ENCODE measurements around the gene MFSD2B. TPM values are rescaled to one million over a fixed set of nuclear protein-coding genes. Genes with fewer than 3 reads are reported as not detected.
A peak's percentile ranks its signal among the peaks of the same experiment; 100 is the strongest.

MFSD2B gene
- total RNA-seq, 1 donor from 2014 or later = 0.34 TPM

GRCh38 chr2:24008672-24009366, 1.1 kb upstream of the MFSD2B start:
- H3K27me3 Mint-ChIP-seq (ENCODE audit: low read depth, unreplicated experiment) = peaks cover 12% of the 10 kb centered on the region
- Histone ChIP-seq H3K27me3 (ENCODE audit: insufficient read depth, low read length) (peaks cover 10% of the 10 kb centered on the region), H3K9me3 (ENCODE audit: insufficient read depth, low read depth, low read length) (no peaks in the 10 kb centered on the region), H3K4me3 (ENCODE audit: insufficient read depth, low read depth, low read length) (no peak overlapping the region), H3K27ac (ENCODE audit: low read depth, low read length) (no peak overlapping the region), H3K9ac (ENCODE audit: low read length) (no peak overlapping the region), H3K79me2 (ENCODE audit: insufficient read depth, low read length) (no peaks in the 10 kb centered on the region), H4K20me1 (ENCODE audit: insufficient read depth, low read length) (no peaks in the 10 kb centered on the region), H3K4me1 (ENCODE audit: insufficient read depth, low read length) (peaks cover 7% of the 10 kb centered on the region), H3K4me2 (ENCODE audit: low read length) (peak overlapping the region; percentile 85), H2AFZ (ENCODE audit: low read depth, low read length) (no peak overlapping the region), H3K36me3 (ENCODE audit: insufficient read depth, low read length) (no peaks in the 10 kb centered on the region)
- H3K9me3 Mint-ChIP-seq (ENCODE audit: unreplicated experiment) = no peaks in the 10 kb centered on the region
- no peak overlapping the region for H3K27ac Mint-ChIP-seq (ENCODE audit: unreplicated experiment)
- no peaks in the 10 kb centered on the region for H3K36me3 Mint-ChIP-seq (ENCODE audit: low read depth, unreplicated experiment)
- H3K4me1 Mint-ChIP-seq (ENCODE audit: low read depth, unreplicated experiment) = no peaks in the 10 kb centered on the region
- TF ChIP-seq EZH2 (IDR thresholded peaks at IDR 0.05; ENCODE audit: insufficient read depth, low read length) = no peak
- no peak for TF ChIP-seq CTCF (IDR thresholded peaks at IDR 0.05; ENCODE audit: insufficient read depth, low read depth, low read length)
- H3K4me3 Mint-ChIP-seq (ENCODE audit: unreplicated experiment) = no peak overlapping the region
- FAIRE-seq = no peak
- DNase-seq (ENCODE audit: low read depth) = no peak

DNA sequence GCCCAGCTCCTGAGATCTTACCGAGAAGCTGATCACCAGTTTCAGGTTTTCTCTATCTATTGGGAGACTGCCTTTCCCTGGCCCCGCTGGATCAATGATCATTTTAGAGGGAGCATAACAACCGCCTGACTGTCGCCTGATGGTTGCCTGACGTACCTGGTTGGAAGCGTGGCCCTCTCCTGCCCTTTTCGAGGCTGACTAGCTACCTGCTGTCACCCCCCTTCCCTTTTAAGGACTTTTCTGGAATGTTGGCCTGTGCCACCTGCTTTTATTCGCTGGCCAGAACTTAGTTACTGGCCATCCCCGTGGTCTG, 562 bp upstream of the MFSD2B start:
- no peak for TF ChIP-seq EZH2 (IDR thresholded peaks at IDR 0.05; ENCODE audit: insufficient read depth, low read length)
- no peak for TF ChIP-seq CTCF (IDR thresholded peaks at IDR 0.05; ENCODE audit: insufficient read depth, low read depth, low read length)
- DNase-seq (ENCODE audit: low read depth) (no peak), FAIRE-seq (no peak)
- peaks cover 12% of the 10 kb centered on the region for H3K27me3 Mint-ChIP-seq (ENCODE audit: low read depth, unreplicated experiment)
- Histone ChIP-seq H3K4me3 (ENCODE audit: insufficient read depth, low read depth, low read length) (peak overlapping the region; percentile 51), H3K27ac (ENCODE audit: low read depth, low read length) (no peak overlapping the region), H3K4me1 (ENCODE audit: insufficient read depth, low read length) (peaks cover 7% of the 10 kb centered on the region), H3K36me3 (ENCODE audit: insufficient read depth, low read length) (no peaks in the 10 kb centered on the region), H3K4me2 (ENCODE audit: low read length) (peak overlapping the region; percentile 85), H4K20me1 (ENCODE audit: insufficient read depth, low read length) (no peaks in the 10 kb centered on the region), H3K9ac (ENCODE audit: low read length) (peak overlapping the region; percentile 55), H2AFZ (ENCODE audit: low read depth, low read length) (peak overlapping the region; percentile 66), H3K27me3 (ENCODE audit: insufficient read depth, low read length) (peaks cover 10% of the 10 kb centered on the region), H3K9me3 (ENCODE audit: insufficient read depth, low read depth, low read length) (no peaks in the 10 kb centered on the region), H3K79me2 (ENCODE audit: insufficient read depth, low read length) (no peaks in the 10 kb centered on the region)
- no peaks in the 10 kb centered on the region for H3K4me1 Mint-ChIP-seq (ENCODE audit: low read depth, unreplicated experiment)
- no peak overlapping the region for H3K4me3 Mint-ChIP-seq (ENCODE audit: unreplicated experiment)
- H3K9me3 Mint-ChIP-seq (ENCODE audit: unreplicated experiment) = no peaks in the 10 kb centered on the region
- H3K36me3 Mint-ChIP-seq (ENCODE audit: low read depth, unreplicated experiment) = no peaks in the 10 kb centered on the region
- no peak overlapping the region for H3K27ac Mint-ChIP-seq (ENCODE audit: unreplicated experiment)

- H3K79me2 ChIP-seq (ENCODE audit: insufficient read depth, low read length) = no peaks in the 10 kb centered on the region
- H3K27me3 ChIP-seq (ENCODE audit: insufficient read depth, low read length) = peaks cover 10% of the 10 kb centered on the region
- Mint-ChIP-seq H3K27ac (ENCODE audit: unreplicated experiment) (no peak overlapping the region), H3K9me3 (ENCODE audit: unreplicated experiment) (no peaks in the 10 kb centered on the region), H3K4me1 (ENCODE audit: low read depth, unreplicated experiment) (peaks cover 3% of the 10 kb centered on the region), H3K27me3 (ENCODE audit: low read depth, unreplicated experiment) (peaks cover 12% of the 10 kb centered on the region), H3K4me3 (ENCODE audit: unreplicated experiment) (no peak overlapping the region), H3K36me3 (ENCODE audit: low read depth, unreplicated experiment) (no peaks in the 10 kb centered on the region)
- no peaks in the 10 kb centered on the region for H4K20me1 ChIP-seq (ENCODE audit: insufficient read depth, low read length)
- H3K9ac ChIP-seq (ENCODE audit: low read length) = peak overlapping the region; percentile 55
- H3K9me3 ChIP-seq (ENCODE audit: insufficient read depth, low read depth, low read length) = no peaks in the 10 kb centered on the region
- H3K4me2 ChIP-seq (ENCODE audit: low read length) = peak overlapping the region; percentile 85
- DNase-seq (ENCODE audit: low read depth) (no peak), FAIRE-seq (no peak)
- no peak overlapping the region for H3K27ac ChIP-seq (ENCODE audit: low read depth, low read length)
- no peaks in the 10 kb centered on the region for H3K36me3 ChIP-seq (ENCODE audit: insufficient read depth, low read length)
- TF ChIP-seq CTCF (IDR thresholded peaks at IDR 0.05; ENCODE audit: insufficient read depth, low read depth, low read length) (no peak), EZH2 (IDR thresholded peaks at IDR 0.05; ENCODE audit: insufficient read depth, low read length) (no peak)
- H3K4me3 ChIP-seq (ENCODE audit: insufficient read depth, low read depth, low read length) = peak overlapping the region; percentile 51
- peaks cover 14% of the 10 kb centered on the region for H3K4me1 ChIP-seq (ENCODE audit: insufficient read depth, low read length)
- peak overlapping the region; percentile 66 for H2AFZ ChIP-seq (ENCODE audit: low read depth, low read length)
Measured at GRCh38 chr2:24010477-24011249, 778 bp downstream of the MFSD2B start.
